Limb (tissue), 2 donors: ENCODE measurements around the gene USP46.

Source experiments
- DNase-seq, 2 donors: peaks; one replicate each; pipeline ENCODE4 v3.0.0-alpha.2; 2016; ENCODE audit errors: extremely low spot score in 2 of 2

Gene USP46

GRCh38 chr4:52576326-52576725 lies 82.8 kb downstream of the USP46 start:
- DNase-seq, result no peak

GRCh38 chr4:52575406-52575805 lies 83.7 kb downstream of the USP46 start:
- no peak for DNase-seq

GRCh38 chr4:52574036-52574435 lies 85.1 kb downstream of the USP46 start:
- no peak for DNase-seq

- DNase-seq, result no peak
Observed at GRCh38 chr4:52573551-52573950, 85.5 kb downstream of the USP46 start.

GRCh38 chr4:52572936-52573485 lies 86.1 kb downstream of the USP46 start:
- no peak for DNase-seq

- DNase-seq, result no peak
Observed at GRCh38 chr4:52568351-52568750, 90.8 kb downstream of the USP46 start.

- no peak for DNase-seq
Observed at GRCh38 chr4:52566136-52567031, 92.7 kb downstream of the USP46 start.

GRCh38 chr4:52560844-52561280 lies 98.2 kb downstream of the USP46 start:
- no peak for DNase-seq

- DNase-seq, result no peak
Observed at GRCh38 chr4:52555356-52555716, 103.8 kb downstream of the USP46 start.

GRCh38 chr4:52554612-52555355 lies 104.3 kb downstream of the USP46 start:
- no peak for DNase-seq

GRCh38 chr4:52552778-52553177 lies 106.3 kb downstream of the USP46 start:
- no peak for DNase-seq

- DNase-seq, result no peak
Observed at GRCh38 chr4:52551487-52551886, 107.6 kb downstream of the USP46 start.

GRCh38 chr4:52550186-52550585 lies 108.9 kb downstream of the USP46 start:
- no peak for DNase-seq

- no peak for DNase-seq
Observed at GRCh38 chr4:52548818-52549570, 110.1 kb downstream of the USP46 start.

GRCh38 chr4:52546449-52546848 lies 112.7 kb downstream of the USP46 start:
- DNase-seq, result no peak

- peak; percentile 68 to 79 for DNase-seq
Observed at GRCh38 chr4:52545099-52546069, 113.7 kb downstream of the USP46 start.
